Measurements from ENCODE around the gene AK1. TPM values are rescaled to one million over a fixed set of nuclear protein-coding genes. Genes with fewer than 3 reads are reported as not detected.

The AK1 gene
- total RNA-seq, 2 experiments from 2014 or later, result 46.7 to 52.6 TPM

DNA sequence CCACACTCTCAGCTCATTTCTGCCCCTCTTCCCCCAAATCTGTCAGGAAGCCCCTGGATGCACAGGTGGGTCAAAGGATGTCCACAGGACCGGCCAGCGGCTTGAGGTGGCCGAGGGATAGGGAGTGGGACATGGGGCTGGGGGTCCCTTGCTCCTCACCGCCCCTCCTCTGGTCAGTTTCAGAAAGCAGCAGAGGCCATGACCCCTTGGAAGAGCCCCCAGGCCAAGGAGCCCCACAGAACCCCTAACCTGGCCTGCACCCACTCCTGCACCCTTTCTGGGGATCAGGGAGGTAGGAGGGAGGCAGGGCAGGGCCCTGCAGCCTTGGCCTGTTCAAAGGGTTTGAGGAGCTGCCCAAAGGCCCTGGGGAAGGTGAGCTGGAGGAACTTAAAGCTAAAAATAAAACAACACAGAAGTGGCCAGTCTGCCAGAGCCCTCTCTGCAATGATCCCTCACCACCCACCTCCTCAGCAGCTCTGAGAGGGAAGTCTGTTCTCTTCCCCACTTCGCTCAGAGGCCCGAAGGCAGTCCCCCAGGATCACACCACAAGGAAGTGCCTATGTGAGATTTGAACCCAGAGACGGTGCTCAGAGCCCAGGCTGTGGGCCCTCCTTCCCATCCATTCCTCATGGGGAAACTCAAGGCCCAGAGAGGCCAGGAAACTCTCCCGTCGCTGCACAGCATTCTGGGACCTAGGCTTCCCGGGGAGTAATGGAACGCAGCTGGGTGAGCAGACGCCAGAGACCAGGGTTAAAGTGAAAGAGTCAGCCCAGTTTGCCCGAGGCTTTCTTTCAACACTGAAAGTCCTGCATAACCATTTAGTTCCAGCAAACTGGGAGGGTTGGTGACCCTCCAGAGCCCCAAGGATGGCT is 23.9 kb downstream of the AK1 start:
- peak overlapping the region; percentile 91 for H3K4me3 Mint-ChIP-seq
- peak in 2 of 14 experiments; percentile 24 to 27 for DNase-seq

DNA sequence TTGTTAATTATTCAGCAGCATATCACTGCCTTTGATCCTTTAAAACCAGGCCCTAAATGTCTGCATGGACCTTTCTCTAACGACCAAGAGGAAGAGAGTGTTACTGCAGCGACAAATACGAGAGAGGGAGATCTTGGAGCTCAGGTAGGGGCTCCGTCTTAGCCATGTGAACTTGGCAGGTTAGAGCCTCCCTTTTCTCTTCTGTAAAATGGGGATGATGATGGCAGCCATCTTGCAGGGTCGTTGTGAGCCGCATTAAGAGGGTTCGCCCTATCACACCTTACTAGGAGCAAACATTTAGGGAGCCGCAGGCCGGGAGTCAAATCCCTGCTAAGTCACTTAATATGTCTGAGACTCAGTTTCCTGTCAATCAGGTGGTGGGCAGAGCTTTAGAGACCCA is 24.6 kb downstream of the AK1 start:
- Histone ChIP-seq H3K27ac (ENCODE audit: low read depth in 1 of 2, low read length in 2 of 2) (no peak overlapping the region), H3K36me3 (ENCODE audit: insufficient read depth, low read length) (no peaks in the 10 kb centered on the region), H3K4me1 (ENCODE audit: insufficient read depth, low read length) (peaks cover 48% of the 10 kb centered on the region), H3K27me3 (ENCODE audit: control insufficient read depth in 1 of 2, insufficient read depth in 2 of 2, low read length in 2 of 2) (no peaks in the 10 kb centered on the region), H3K4me3 (ENCODE audit: low read length) (no peak overlapping the region), H3K9me3 (ENCODE audit: control insufficient read depth in 1 of 2, insufficient read depth in 1 of 2, low read length in 2 of 2) (peaks cover 15 to 30% of the 10 kb centered on the region in 2 experiments)
- intact Hi-C loops (cut with DNase I, micrococcal nuclease), result loop anchor here in 1 of 2 experiments (5.0 kb wide), 1 partner anchor 46 kb away; no protein-coding TSS in a partner anchor
- ATAC-seq (ENCODE audit: poor library complexity) (no peak), DNase-seq (no peak)
- Mint-ChIP-seq H3K27ac (peak overlapping the region; percentile 59), H3K9me3 (peaks cover 8% of the 10 kb centered on the region), H3K27me3 (no peaks in the 10 kb centered on the region), H3K36me3 (ENCODE audit: low read depth) (peaks cover 16% of the 10 kb centered on the region), H3K4me3 (peak overlapping the region; percentile 27), H3K4me1 (ENCODE audit: low read depth) (peaks cover 37% of the 10 kb centered on the region)
- CTCF ChIA-PET, result interaction anchor here (1.5 kb wide), 1 partner anchor 17 kb away, joined by 6 read pairs; no protein-coding TSS in a partner anchor
- TF ChIP-seq, protein P1, sequence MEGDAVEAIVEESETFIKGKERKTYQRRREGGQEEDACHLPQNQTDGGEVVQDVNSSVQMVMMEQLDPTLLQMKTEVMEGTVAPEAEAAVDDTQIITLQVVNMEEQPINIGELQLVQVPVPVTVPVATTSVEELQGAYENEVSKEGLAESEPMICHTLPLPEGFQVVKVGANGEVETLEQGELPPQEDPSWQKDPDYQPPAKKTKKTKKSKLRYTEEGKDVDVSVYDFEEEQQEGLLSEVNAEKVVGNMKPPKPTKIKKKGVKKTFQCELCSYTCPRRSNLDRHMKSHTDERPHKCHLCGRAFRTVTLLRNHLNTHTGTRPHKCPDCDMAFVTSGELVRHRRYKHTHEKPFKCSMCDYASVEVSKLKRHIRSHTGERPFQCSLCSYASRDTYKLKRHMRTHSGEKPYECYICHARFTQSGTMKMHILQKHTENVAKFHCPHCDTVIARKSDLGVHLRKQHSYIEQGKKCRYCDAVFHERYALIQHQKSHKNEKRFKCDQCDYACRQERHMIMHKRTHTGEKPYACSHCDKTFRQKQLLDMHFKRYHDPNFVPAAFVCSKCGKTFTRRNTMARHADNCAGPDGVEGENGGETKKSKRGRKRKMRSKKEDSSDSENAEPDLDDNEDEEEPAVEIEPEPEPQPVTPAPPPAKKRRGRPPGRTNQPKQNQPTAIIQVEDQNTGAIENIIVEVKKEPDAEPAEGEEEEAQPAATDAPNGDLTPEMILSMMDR (IDR thresholded peaks at IDR 0.05), result no peak
- POLR2A ChIA-PET, result interaction anchor here (1.2 to 2.7 kb wide), 3 partner anchors 9 to 67 kb away, joined by 3 to 8 read pairs (median 8); partner anchors contain the start of gene CDK9

More for the DNA sequence above, 23.9 kb downstream of the AK1 start:
- Histone ChIP-seq H3K36me3 (ENCODE audit: insufficient read depth, low read length) (no peaks in the 10 kb centered on the region), H3K9me3 (ENCODE audit: control insufficient read depth in 1 of 2, insufficient read depth in 1 of 2, low read length in 2 of 2) (peaks cover 15 to 22% of the 10 kb centered on the region in 2 experiments), H3K27me3 (ENCODE audit: control insufficient read depth in 1 of 2, insufficient read depth in 2 of 2, low read length in 2 of 2) (no peaks in the 10 kb centered on the region), H3K27ac (ENCODE audit: low read depth in 1 of 2, low read length in 2 of 2) (peak overlapping the region; percentile 40 to 62), H3K4me1 (ENCODE audit: insufficient read depth, low read length) (peaks cover 54% of the 10 kb centered on the region), H3K4me3 (ENCODE audit: low read length) (peak overlapping the region; percentile 68)
- peaks cover 37% of the 10 kb centered on the region for H3K4me1 Mint-ChIP-seq (ENCODE audit: low read depth)
- peak; percentile 43 for ATAC-seq (ENCODE audit: poor library complexity)
- CTCF ChIA-PET, result interaction anchor here (1.5 kb wide), 1 partner anchor 16 kb away, joined by 6 read pairs; no protein-coding TSS in a partner anchor
- intact Hi-C loops (cut with DNase I, micrococcal nuclease), result loop anchor here in 1 of 2 experiments (5.0 kb wide), 1 partner anchor 46 kb away; no protein-coding TSS in a partner anchor
- H3K9me3 Mint-ChIP-seq, result peaks cover 8% of the 10 kb centered on the region
- peaks cover 16% of the 10 kb centered on the region for H3K36me3 Mint-ChIP-seq (ENCODE audit: low read depth)
- TF ChIP-seq, protein P1 (IDR thresholded peaks at IDR 0.05), result no peak
- POLR2A ChIA-PET, result interaction anchor here (1.2 to 2.7 kb wide), 5 partner anchors 8 to 403 kb away, joined by 3 to 8 read pairs (median 3); partner anchors contain the start of genes CDK9, LRSAM1 and RPL12
- H3K27ac Mint-ChIP-seq, result peak overlapping the region; percentile 83
- no peaks in the 10 kb centered on the region for H3K27me3 Mint-ChIP-seq

DNA sequence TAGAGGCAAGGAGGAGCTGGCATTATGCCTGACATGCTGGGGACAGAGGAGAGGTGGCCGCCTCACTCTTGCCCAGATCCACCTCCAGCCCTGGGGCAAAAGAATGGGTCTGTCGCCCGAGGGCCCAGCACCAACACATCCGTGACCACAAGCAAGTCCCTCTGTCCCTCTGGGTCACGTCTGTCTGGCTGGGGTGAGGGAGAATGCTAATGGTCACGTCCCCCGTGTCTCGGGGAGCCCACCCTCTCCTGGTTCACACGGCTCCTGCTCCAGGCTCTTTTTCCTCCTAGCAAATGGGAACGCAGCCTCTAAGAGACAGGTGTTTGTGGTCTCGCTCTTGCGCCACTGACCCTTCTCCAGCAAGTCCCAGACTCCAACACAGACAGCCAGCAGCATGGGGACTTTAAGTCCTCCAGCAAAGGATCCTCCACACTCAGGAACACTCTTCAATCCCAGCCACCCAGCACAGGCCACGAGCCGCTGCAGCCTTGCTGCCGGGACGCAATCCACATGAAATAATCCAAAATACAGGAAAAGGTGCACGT is 27.1 kb downstream of the AK1 start:
- Histone ChIP-seq H3K4me3 (ENCODE audit: low read length) (no peak overlapping the region), H3K36me3 (ENCODE audit: insufficient read depth, low read length) (no peaks in the 10 kb centered on the region), H3K27me3 (ENCODE audit: control insufficient read depth in 1 of 2, insufficient read depth in 2 of 2, low read length in 2 of 2) (no peaks in the 10 kb centered on the region), H3K9me3 (ENCODE audit: control insufficient read depth in 1 of 2, insufficient read depth in 1 of 2, low read length in 2 of 2) (peaks cover 15 to 32% of the 10 kb centered on the region in 2 experiments), H3K27ac (ENCODE audit: low read depth in 1 of 2, low read length in 2 of 2) (no peak overlapping the region), H3K4me1 (ENCODE audit: insufficient read depth, low read length) (peaks cover 30% of the 10 kb centered on the region)
- Mint-ChIP-seq H3K9me3 (peaks cover 8% of the 10 kb centered on the region), H3K27me3 (no peaks in the 10 kb centered on the region), H3K4me3 (no peak overlapping the region), H3K4me1 (ENCODE audit: low read depth) (peaks cover 29% of the 10 kb centered on the region), H3K36me3 (ENCODE audit: low read depth) (peaks cover 16% of the 10 kb centered on the region), H3K27ac (no peak overlapping the region)
- DNase-seq (no peak), ATAC-seq (ENCODE audit: poor library complexity) (no peak)
- ChIA-PET CTCF (no interaction called here), POLR2A (no interaction called here)
- intact Hi-C loops (cut with DNase I, micrococcal nuclease), result loop anchor here in 1 of 2 experiments (5.0 kb wide), 1 partner anchor 43 kb away; no protein-coding TSS in a partner anchor
- TF ChIP-seq, protein P1 (IDR thresholded peaks at IDR 0.05), result no peak

All from CD4-positive, alpha-beta T cell (primary cell).